Muscle of leg (tissue), 11 donors: Measurements from ENCODE around the gene SDCCAG8. TPM values are rescaled to one million over a fixed set of nuclear protein-coding genes. Genes with fewer than 3 reads are reported as not detected.

ENCODE experiments used
- DNase-seq: peaks from one replicate; pipeline ENCODE4 v3.0.0; 2013
- H3K27ac ChIP-seq: one replicate; pipeline ENCODE4 v1.5.1; 2013; ENCODE audit warnings: mild to moderate bottlenecking, low read length, control low read depth
- H3K27me3 ChIP-seq: one replicate; pipeline ENCODE4 v1.6.1; 2013; ENCODE audit warnings: low read length; ENCODE audit not compliant: control insufficient read depth, insufficient read depth
- H3K36me3 ChIP-seq: one replicate; pipeline ENCODE4 v1.6.1; 2013; ENCODE audit warnings: low read length; ENCODE audit not compliant: control insufficient read depth, insufficient read depth
- H3K4me1 ChIP-seq: one replicate; pipeline ENCODE4 v1.6.1; 2013; ENCODE audit warnings: low read length; ENCODE audit not compliant: control insufficient read depth, insufficient read depth
- H3K4me3 ChIP-seq: one replicate; pipeline ENCODE4 v1.5.1; 2013; ENCODE audit warnings: low read length, control low read depth
- H3K9me3 ChIP-seq: replicated peaks from 2 replicates; pipeline ENCODE4 v1.6.1; 2013; ENCODE audit warnings: low read depth, low read length; ENCODE audit not compliant: control insufficient read depth
- WGBS: methylation state at CpG from one replicate; pipeline ENCODE4 v1.1.5; 2013; ENCODE audit warnings: missing lambda C conversion rate; ENCODE audit not compliant: insufficient coverage; 5-methylcytosine and 5-hydroxymethylcytosine counted together
- polyA plus RNA-seq, 8 donors: library from polyadenylated mRNA; unstranded; fragments of 120-200 nt; gene quantifications; one replicate each; pipeline versions ENCODE4 v1.2.1 to v1.2.3, GENCODE V29; 2013; ENCODE audit warnings: inconsistent platforms in 1 of 8, low replicate concordance in 1 of 8; ENCODE audit not compliant: insufficient read length in 8 of 8, insufficient read depth in 1 of 8
- total RNA-seq: library from RNA; stranded (reverse); fragments of 120-200 nt; gene quantifications from one replicate; pipeline ENCODE4 v1.2.4, GENCODE V29; 2013

Gene SDCCAG8
- total and polyA plus RNA-seq, 9 donors, result 19.1 to 29.9 (median 23.0) TPM

DNA sequence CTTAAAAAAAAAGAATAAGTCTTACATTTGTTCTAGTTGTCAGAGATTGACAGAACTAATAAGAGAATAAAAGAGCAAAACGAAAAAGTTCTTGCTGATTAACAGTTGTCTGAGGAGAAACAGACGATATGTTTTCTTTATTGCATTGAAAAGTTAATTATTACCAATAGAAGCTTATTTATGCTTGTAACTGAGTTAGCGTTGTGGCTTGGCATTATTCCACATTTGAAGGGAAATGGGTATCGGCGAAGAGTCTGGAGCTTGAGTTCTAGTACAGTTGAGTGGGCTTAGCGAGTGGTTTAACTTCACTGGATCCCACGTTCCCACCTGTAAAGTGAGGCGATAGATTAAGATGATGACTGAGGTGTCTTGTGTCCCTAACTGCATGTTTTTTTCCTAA is 109.0 kb downstream of the SDCCAG8 start:
- Histone ChIP-seq H3K27me3 (no peaks in the 10 kb centered on the region), H3K4me1 (no peaks in the 10 kb centered on the region), H3K36me3 (no peaks in the 10 kb centered on the region), H3K4me3 (no peak overlapping the region), H3K27ac (no peak overlapping the region), H3K9me3 (no peaks in the 10 kb centered on the region)
- 100% methylated on average over 3 of the region's 8 CpGs for WGBS
- no peak for DNase-seq

DNA sequence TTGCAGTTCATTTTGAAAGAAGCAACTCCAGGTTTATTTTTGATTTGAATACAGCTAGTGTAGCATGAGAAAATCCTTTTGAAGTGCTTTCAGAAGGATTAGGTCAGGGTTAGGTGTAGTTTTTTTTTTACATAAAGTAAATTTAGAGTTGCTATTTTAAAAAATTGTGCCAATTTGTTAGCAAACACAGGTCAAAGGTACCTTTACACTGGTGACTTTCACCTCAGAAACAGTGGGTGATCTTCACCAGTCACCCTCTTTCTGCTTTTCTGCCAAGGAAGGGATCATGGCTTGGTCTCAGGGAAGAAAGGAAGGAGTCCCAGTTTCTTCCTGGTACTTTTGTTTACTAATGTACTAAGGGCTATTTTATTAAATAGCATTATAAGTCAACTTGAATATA is 111.5 kb downstream of the SDCCAG8 start:
- Histone ChIP-seq H3K27me3 (no peaks in the 10 kb centered on the region), H3K36me3 (no peaks in the 10 kb centered on the region), H3K9me3 (no peaks in the 10 kb centered on the region), H3K27ac (no peak overlapping the region), H3K4me3 (no peak overlapping the region), H3K4me1 (no peaks in the 10 kb centered on the region)
- no peak for DNase-seq

GRCh38 chr1:243374412-243374811 is 118.6 kb downstream of the SDCCAG8 start:
- no peaks in the 10 kb centered on the region for H3K4me1 ChIP-seq
- no CpG with 5 or more reads among the region's 4 CpGs for WGBS
- H3K4me3 ChIP-seq, result no peak overlapping the region
- no peaks in the 10 kb centered on the region for H3K27me3 ChIP-seq
- H3K9me3 ChIP-seq, result peaks cover 6% of the 10 kb centered on the region
- no peak for DNase-seq
- no peaks in the 10 kb centered on the region for H3K36me3 ChIP-seq
- H3K27ac ChIP-seq, result no peak overlapping the region

DNA sequence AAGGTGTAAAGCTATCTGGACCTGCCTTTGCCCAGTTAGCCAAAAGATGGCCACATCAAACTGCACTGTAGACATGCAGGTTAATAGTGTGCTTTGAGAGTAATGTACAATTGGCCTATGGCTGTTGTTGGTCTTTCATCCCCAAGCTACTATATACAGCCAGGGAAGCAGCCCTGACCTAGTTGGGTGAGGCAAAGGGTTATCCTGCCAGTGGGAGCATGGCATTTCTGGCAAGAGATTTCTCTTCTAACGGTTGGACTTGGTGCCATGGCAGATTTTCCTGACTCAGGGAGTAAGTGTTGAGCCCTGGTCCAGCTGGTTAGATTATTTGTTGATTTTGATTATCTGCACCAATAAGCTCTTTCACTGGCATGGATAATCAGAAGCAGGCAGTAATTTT is 119.8 kb downstream of the SDCCAG8 start:
- no peak for DNase-seq
- WGBS, result 83% methylated on average over 1 of the region's 1 CpG
- H3K9me3 ChIP-seq, result peaks cover 6% of the 10 kb centered on the region
- no peak overlapping the region for H3K27ac ChIP-seq
- no peaks in the 10 kb centered on the region for H3K36me3 ChIP-seq
- no peaks in the 10 kb centered on the region for H3K4me1 ChIP-seq
- no peaks in the 10 kb centered on the region for H3K27me3 ChIP-seq
- H3K4me3 ChIP-seq, result no peak overlapping the region

GRCh38 chr1:243378669-243379068 is 122.8 kb downstream of the SDCCAG8 start:
- no peaks in the 10 kb centered on the region for H3K27me3 ChIP-seq

GRCh38 chr1:243379208-243379607 is 123.4 kb downstream of the SDCCAG8 start:
- no peaks in the 10 kb centered on the region for H3K4me1 ChIP-seq
- no peak for DNase-seq
- WGBS, result no CpG with 5 or more reads among the region's 1 CpG
- H3K27ac ChIP-seq, result no peak overlapping the region
- H3K27me3 ChIP-seq, result no peaks in the 10 kb centered on the region
- H3K9me3 ChIP-seq, result peaks cover 3% of the 10 kb centered on the region
- H3K4me3 ChIP-seq, result no peak overlapping the region
- peaks cover 2% of the 10 kb centered on the region for H3K36me3 ChIP-seq

More at GRCh38 chr1:243378669-243379068, 122.8 kb downstream of the SDCCAG8 start:
- no peak overlapping the region for H3K4me3 ChIP-seq
- no peaks in the 10 kb centered on the region for H3K4me1 ChIP-seq
- H3K9me3 ChIP-seq, result peaks cover 6% of the 10 kb centered on the region
- DNase-seq, result no peak
- no peak overlapping the region for H3K27ac ChIP-seq
- WGBS, result no CpG with 5 or more reads among the region's 3 CpGs
- H3K36me3 ChIP-seq, result peaks cover 2% of the 10 kb centered on the region

- Histone ChIP-seq H3K36me3 (peaks cover 2% of the 10 kb centered on the region), H3K27me3 (no peaks in the 10 kb centered on the region), H3K9me3 (no peaks in the 10 kb centered on the region), H3K27ac (no peak overlapping the region), H3K4me3 (no peak overlapping the region), H3K4me1 (no peaks in the 10 kb centered on the region)
- no CpG with 5 or more reads among the region's 2 CpGs for WGBS
- no peak for DNase-seq
These were observed 123.9 kb downstream of the SDCCAG8 start for GRCh38 chr1:243379706-243380105.

DNA sequence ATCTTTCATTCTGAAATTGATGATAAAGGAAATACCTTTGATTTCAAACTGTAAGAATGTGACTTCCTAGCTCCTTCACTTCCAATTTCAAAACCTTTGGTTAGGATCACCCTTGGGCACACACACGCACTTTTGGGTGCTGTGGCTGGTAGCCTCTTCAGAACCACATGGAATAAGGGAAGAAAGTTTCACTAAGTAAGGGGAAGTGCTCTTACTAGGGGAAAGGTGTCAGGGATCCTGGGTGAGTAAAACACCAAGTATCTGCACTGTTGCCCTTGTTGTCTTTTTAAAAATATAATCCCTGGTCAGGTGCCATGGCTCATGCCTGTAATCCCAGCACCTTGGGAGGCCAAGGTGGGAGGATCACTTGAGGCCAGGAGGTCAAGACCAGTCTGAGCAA is 132.4 kb downstream of the SDCCAG8 start:
- Histone ChIP-seq H3K4me3 (no peak overlapping the region), H3K9me3 (no peaks in the 10 kb centered on the region), H3K27ac (no peak overlapping the region), H3K36me3 (no peaks in the 10 kb centered on the region), H3K27me3 (no peaks in the 10 kb centered on the region), H3K4me1 (peaks cover 3% of the 10 kb centered on the region)
- no peak for DNase-seq
- 75% methylated on average over 1 of the region's 1 CpG for WGBS

DNA sequence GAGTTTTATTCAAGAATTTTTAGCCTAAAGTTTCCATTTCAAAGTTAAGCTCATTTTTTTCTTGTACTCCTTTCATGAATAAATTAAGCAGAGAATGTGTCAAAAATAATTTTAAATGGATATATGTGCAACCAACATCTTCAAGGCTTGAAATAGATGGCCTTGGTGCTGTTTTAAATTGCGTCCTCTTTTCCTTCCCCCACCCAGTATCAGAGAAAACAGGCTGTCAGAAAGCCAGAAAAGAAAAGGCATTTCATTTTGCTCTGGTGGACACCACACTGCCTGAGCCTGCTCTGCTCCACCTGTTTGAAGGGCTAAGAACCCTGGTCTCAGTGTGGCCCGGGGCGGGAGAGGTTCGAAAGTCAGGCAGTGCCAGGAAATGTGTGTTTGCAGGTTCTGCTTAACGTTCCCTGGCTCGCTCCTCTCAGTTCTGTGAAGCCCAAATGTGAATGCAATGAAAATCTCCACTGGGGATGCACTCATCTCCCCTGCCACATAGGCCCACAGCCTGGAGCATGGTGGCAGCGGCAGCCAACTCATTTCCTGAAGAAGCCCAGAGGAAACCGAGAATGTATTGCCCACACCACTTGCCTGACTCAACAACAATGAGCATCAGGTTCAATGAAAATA is 134.4 kb downstream of the SDCCAG8 start:
- WGBS, result 75% methylated on average over 6 of the region's 8 CpGs
- Histone ChIP-seq H3K4me1 (peaks cover 3% of the 10 kb centered on the region), H3K36me3 (no peaks in the 10 kb centered on the region), H3K9me3 (no peaks in the 10 kb centered on the region), H3K27ac (no peak overlapping the region), H3K4me3 (no peak overlapping the region), H3K27me3 (no peaks in the 10 kb centered on the region)
- DNase-seq, result no peak

- H3K9me3 ChIP-seq, result no peaks in the 10 kb centered on the region
- no peaks in the 10 kb centered on the region for H3K27me3 ChIP-seq
- no peak overlapping the region for H3K27ac ChIP-seq
- WGBS, result 100% methylated on average over 1 of the region's 1 CpG
- H3K4me3 ChIP-seq, result no peak overlapping the region
- DNase-seq, result no peak
- no peaks in the 10 kb centered on the region for H3K36me3 ChIP-seq
- peaks cover 3% of the 10 kb centered on the region for H3K4me1 ChIP-seq
These were observed 135.5 kb downstream of the SDCCAG8 start for GRCh38 chr1:243391355-243391754.

DNA sequence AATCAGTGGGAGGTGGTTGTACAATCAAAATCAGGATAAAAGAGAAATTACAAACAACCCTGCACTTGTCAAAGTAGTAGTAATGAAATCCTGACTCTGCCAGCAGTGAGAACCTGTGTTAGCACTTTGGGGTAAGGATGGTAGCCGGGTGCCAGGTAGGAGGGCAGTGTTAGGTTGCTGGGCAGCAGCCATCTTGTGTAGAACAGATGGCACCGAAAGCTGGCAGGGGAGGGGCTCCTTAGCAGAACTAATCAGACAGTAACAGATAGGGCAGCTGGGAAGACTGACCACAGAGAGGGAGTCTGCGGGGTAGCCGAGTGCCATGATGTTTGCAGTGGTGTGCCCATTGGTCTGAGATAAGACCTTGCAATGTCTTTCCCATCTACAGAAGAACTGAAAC is 137.3 kb downstream of the SDCCAG8 start:
- Histone ChIP-seq H3K27me3 (no peaks in the 10 kb centered on the region), H3K9me3 (no peaks in the 10 kb centered on the region), H3K36me3 (no peaks in the 10 kb centered on the region), H3K4me3 (no peak overlapping the region), H3K27ac (no peak overlapping the region), H3K4me1 (peaks cover 3% of the 10 kb centered on the region)
- WGBS, result 89% methylated on average over 2 of the region's 4 CpGs
- no peak for DNase-seq
